Measurements from ENCODE around the gene S1PR1. TPM values are rescaled to one million over a fixed set of nuclear protein-coding genes. Genes with fewer than 3 reads are reported as not detected.
A peak's percentile ranks its signal among the peaks of the same experiment; 100 is the strongest.

S1PR1 gene
- total RNA-seq, 2 donors from 2014 or later = 92.2 to 125 TPM

DNA sequence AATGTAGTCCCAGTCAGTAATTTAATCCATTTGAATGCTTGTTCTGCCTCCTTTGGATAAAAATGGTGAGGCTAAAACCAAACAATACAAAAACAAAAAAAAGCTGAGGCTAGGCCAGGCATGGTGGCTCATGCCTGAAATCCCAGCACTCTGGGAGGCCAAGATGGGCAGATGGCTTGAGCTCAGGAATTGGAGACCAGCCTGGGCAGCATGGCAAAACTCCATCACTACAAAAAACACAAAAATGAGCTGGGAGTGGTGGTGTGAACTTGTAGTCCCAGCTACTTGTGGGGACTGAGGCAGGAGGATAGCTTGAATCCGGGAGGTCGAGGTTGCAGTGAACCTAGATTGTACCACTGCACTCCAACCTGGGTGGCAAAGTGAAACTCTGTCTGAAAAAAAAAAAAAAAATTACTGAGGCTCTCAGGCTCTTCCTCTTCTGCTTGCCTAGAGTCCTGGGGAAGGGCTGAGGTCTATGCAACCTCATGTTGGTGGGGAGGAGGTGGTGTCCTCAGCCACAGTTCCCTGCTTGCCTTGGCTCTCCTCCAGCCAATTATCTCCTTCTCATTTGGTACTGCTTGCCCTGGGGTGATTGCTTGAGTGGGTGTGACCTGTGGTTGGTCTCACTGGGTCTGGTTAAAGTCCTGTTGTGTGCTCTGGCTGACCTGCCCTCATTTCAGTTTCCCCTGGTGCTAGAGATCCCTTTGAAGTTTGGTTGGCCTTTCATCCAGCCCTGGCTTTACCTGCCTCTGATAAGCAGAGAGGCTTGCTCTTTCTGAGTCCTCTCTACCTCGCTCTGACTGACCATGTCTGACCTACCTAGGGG, 20.9 kb downstream of the S1PR1 start:
- H3K36me3 ChIP-seq = no peaks in the 10 kb centered on the region
- no peaks in the 10 kb centered on the region for H3K9me3 ChIP-seq
- TF ChIP-seq, protein P1, sequence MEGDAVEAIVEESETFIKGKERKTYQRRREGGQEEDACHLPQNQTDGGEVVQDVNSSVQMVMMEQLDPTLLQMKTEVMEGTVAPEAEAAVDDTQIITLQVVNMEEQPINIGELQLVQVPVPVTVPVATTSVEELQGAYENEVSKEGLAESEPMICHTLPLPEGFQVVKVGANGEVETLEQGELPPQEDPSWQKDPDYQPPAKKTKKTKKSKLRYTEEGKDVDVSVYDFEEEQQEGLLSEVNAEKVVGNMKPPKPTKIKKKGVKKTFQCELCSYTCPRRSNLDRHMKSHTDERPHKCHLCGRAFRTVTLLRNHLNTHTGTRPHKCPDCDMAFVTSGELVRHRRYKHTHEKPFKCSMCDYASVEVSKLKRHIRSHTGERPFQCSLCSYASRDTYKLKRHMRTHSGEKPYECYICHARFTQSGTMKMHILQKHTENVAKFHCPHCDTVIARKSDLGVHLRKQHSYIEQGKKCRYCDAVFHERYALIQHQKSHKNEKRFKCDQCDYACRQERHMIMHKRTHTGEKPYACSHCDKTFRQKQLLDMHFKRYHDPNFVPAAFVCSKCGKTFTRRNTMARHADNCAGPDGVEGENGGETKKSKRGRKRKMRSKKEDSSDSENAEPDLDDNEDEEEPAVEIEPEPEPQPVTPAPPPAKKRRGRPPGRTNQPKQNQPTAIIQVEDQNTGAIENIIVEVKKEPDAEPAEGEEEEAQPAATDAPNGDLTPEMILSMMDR (IDR thresholded peaks at IDR 0.05) = no peak
- H3K4me3 ChIP-seq = no peak overlapping the region
- no peaks in the 10 kb centered on the region for H3K27me3 ChIP-seq
- H3K27ac ChIP-seq = no peak overlapping the region
- DNase-seq (ENCODE audit: low spot score) = no peak
- H3K4me1 ChIP-seq = peaks cover 0 to 6% of the 10 kb centered on the region in 2 donors

DNA sequence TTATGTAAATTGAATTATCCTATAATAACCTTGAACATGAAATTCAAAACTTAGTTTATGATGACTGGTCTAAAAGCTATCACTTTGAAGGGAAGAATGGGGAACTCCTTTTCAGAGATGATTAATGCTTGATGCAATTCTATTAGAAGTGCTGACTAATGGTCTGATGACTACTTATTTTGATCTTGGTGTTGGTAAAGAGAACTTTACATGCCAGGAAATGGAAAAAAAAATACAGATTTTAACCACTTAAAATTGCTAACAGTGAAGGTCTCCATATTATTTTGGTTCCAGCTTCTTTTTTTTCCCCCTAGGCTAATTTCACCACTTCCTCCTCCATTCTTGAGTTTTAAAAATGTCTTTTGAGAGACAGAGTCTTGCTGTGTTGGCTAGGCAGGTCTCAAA, 22.9 kb downstream of the S1PR1 start:
- TF ChIP-seq, protein P1 (IDR thresholded peaks at IDR 0.05) = no peak
- Histone ChIP-seq H3K27ac (peak overlapping the region in 1 of 2 donors; percentile 57), H3K27me3 (no peaks in the 10 kb centered on the region), H3K4me3 (no peak overlapping the region), H3K4me1 (peaks cover 0 to 14% of the 10 kb centered on the region in 2 donors), H3K36me3 (no peaks in the 10 kb centered on the region), H3K9me3 (no peaks in the 10 kb centered on the region)
- DNase-seq (ENCODE audit: low spot score) = no peak

GRCh38 chr1:101260556-101261350, 23.9 kb downstream of the S1PR1 start:
- DNase-seq (ENCODE audit: low spot score) = no peak
- Histone ChIP-seq H3K27me3 (no peaks in the 10 kb centered on the region), H3K27ac (peak overlapping the region in 1 of 2 donors; percentile 57), H3K36me3 (no peaks in the 10 kb centered on the region), H3K4me3 (no peak overlapping the region), H3K4me1 (peaks cover 0 to 15% of the 10 kb centered on the region in 2 donors), H3K9me3 (no peaks in the 10 kb centered on the region)
- TF ChIP-seq, protein P1 (IDR thresholded peaks at IDR 0.05) = no peak

- Histone ChIP-seq H3K4me1 (peaks cover 0 to 15% of the 10 kb centered on the region in 2 donors), H3K27me3 (no peaks in the 10 kb centered on the region), H3K4me3 (no peak overlapping the region), H3K9me3 (no peaks in the 10 kb centered on the region), H3K36me3 (no peaks in the 10 kb centered on the region), H3K27ac (no peak overlapping the region)
- DNase-seq (ENCODE audit: low spot score) = no peak
- TF ChIP-seq, protein P1 (IDR thresholded peaks at IDR 0.05) = no peak
These were observed 24.8 kb downstream of the S1PR1 start for GRCh38 chr1:101261623-101262022.

GRCh38 chr1:101262060-101262459, 25.2 kb downstream of the S1PR1 start:
- Histone ChIP-seq H3K27ac (peak overlapping the region in 1 of 2 donors; percentile 33), H3K27me3 (no peaks in the 10 kb centered on the region), H3K4me3 (no peak overlapping the region), H3K9me3 (no peaks in the 10 kb centered on the region), H3K36me3 (no peaks in the 10 kb centered on the region), H3K4me1 (peaks cover 0 to 15% of the 10 kb centered on the region in 2 donors)
- TF ChIP-seq, protein P1 (IDR thresholded peaks at IDR 0.05) = no peak
- no peak for DNase-seq (ENCODE audit: low spot score)

All from right atrium auricular region (tissue), 2 donors.